Measurements from ENCODE around the gene DUS3L.

The DUS3L gene

GRCh38 chr19:5820785-5821184 is 29.8 kb upstream of the DUS3L start:
- TF ChIP-seq FOXP2 (optimal IDR thresholded peaks at IDR 0.05; ENCODE audit: borderline replicate concordance, extremely low read depth, extremely low read length, insufficient read depth) (no peak), REST (IDR thresholded peaks at IDR 0.05; ENCODE audit: insufficient read depth in 1 of 2, low read depth in 2 of 2, low read length in 2 of 2) (no peak), SIN3A (IDR thresholded peaks at IDR 0.05; ENCODE audit: borderline replicate concordance, insufficient read depth, low read length) (no peak), TAF1 (IDR thresholded peaks at IDR 0.05; ENCODE audit: borderline replicate concordance, insufficient read depth, low read length) (no peak), POLR2AphosphoS5 (IDR thresholded peaks at IDR 0.05; ENCODE audit: low read depth, low read length) (no peak)

GRCh38 chr19:5818594-5818993 is 27.6 kb upstream of the DUS3L start:
- no peak for TF ChIP-seq SIN3A (IDR thresholded peaks at IDR 0.05; ENCODE audit: borderline replicate concordance, insufficient read depth, low read length)
- no peak for TF ChIP-seq REST (IDR thresholded peaks at IDR 0.05; ENCODE audit: insufficient read depth in 1 of 2, low read depth in 2 of 2, low read length in 2 of 2)
- no peak for TF ChIP-seq FOXP2 (optimal IDR thresholded peaks at IDR 0.05; ENCODE audit: borderline replicate concordance, extremely low read depth, extremely low read length, insufficient read depth)
- TF ChIP-seq POLR2AphosphoS5 (IDR thresholded peaks at IDR 0.05; ENCODE audit: low read depth, low read length) = no peak
- no peak for TF ChIP-seq TAF1 (IDR thresholded peaks at IDR 0.05; ENCODE audit: borderline replicate concordance, insufficient read depth, low read length)

- TF ChIP-seq TAF1 (IDR thresholded peaks at IDR 0.05; ENCODE audit: borderline replicate concordance, insufficient read depth, low read length) (no peak), SIN3A (IDR thresholded peaks at IDR 0.05; ENCODE audit: borderline replicate concordance, insufficient read depth, low read length) (no peak), POLR2AphosphoS5 (IDR thresholded peaks at IDR 0.05; ENCODE audit: low read depth, low read length) (no peak), FOXP2 (optimal IDR thresholded peaks at IDR 0.05; ENCODE audit: borderline replicate concordance, extremely low read depth, extremely low read length, insufficient read depth) (no peak), REST (IDR thresholded peaks at IDR 0.05; ENCODE audit: insufficient read depth in 1 of 2, low read depth in 2 of 2, low read length in 2 of 2) (no peak)
These were observed 26.3 kb upstream of the DUS3L start for GRCh38 chr19:5817218-5817617.

- TF ChIP-seq REST (IDR thresholded peaks at IDR 0.05; ENCODE audit: insufficient read depth in 1 of 2, low read depth in 2 of 2, low read length in 2 of 2) = no peak
- TF ChIP-seq FOXP2 (optimal IDR thresholded peaks at IDR 0.05; ENCODE audit: borderline replicate concordance, extremely low read depth, extremely low read length, insufficient read depth) = no peak
- TF ChIP-seq POLR2AphosphoS5 (IDR thresholded peaks at IDR 0.05; ENCODE audit: low read depth, low read length) = no peak
- TF ChIP-seq SIN3A (IDR thresholded peaks at IDR 0.05; ENCODE audit: borderline replicate concordance, insufficient read depth, low read length) = no peak
- no peak for TF ChIP-seq TAF1 (IDR thresholded peaks at IDR 0.05; ENCODE audit: borderline replicate concordance, insufficient read depth, low read length)
These were observed 23.9 kb upstream of the DUS3L start for GRCh38 chr19:5814852-5815246.
